ENCODE data around the gene BBS7. TPM values are rescaled to one million over a fixed set of nuclear protein-coding genes. Genes with fewer than 3 reads are reported as not detected.

Gene BBS7
- total RNA-seq: 10 to 100 TPM; 10.1 to 17.1 TPM

DNA sequence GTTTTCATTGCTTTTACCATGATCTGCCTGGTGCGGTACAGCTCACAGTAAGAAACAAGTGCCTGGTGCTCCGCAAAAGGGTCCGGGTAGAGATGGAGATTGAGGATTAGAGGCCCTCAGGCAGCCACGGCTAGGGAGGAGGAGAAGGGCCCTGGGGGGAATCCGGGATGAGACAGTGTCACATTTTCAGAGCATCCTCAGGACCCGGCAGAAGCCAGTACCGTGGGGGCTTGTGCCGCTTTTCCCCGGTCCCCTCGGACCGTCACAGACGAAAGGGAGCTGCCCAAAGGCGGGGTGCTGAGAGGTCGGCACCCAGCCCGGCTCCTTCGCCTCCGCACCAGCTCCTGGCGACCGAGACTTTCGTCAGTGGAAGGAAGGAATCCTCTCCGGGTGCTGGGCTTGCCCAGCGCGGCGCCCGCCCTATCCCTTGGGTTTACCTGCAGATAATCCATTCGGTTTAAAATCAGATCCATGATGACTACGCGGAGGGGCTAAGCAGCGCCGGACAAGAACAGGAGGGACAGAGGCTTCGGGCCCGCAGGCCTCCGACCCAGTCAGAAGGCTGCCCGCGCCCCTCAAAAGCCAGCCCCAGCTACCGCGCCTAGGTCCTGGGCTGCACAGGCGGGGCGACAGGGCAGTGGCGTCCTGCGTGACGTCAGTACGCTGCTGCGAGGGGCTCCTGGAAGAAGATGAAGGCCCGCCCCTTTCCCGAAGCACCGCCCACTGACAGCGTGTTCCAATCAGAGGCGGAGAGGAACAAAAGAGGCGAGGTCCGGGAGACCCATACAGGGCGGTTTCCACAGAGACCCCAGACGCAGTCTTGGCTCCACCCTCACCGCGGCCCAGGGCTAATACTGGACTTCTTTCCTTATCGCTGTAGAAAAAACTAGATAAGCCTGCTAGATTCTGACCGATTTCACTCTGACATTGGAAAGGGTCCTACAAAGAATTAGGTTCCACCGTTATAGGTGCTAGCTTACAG is at the start of gene BBS7:
Gene BBS7, minus strand, starts transcription at position 634 of the 982 bp plus-strand sequence. Its CDS starts 161 bp downstream, at position 473.
- DNase-seq (ENCODE audit: low spot score): peak; percentile 96
- TF ChIP-seq, protein P1, sequence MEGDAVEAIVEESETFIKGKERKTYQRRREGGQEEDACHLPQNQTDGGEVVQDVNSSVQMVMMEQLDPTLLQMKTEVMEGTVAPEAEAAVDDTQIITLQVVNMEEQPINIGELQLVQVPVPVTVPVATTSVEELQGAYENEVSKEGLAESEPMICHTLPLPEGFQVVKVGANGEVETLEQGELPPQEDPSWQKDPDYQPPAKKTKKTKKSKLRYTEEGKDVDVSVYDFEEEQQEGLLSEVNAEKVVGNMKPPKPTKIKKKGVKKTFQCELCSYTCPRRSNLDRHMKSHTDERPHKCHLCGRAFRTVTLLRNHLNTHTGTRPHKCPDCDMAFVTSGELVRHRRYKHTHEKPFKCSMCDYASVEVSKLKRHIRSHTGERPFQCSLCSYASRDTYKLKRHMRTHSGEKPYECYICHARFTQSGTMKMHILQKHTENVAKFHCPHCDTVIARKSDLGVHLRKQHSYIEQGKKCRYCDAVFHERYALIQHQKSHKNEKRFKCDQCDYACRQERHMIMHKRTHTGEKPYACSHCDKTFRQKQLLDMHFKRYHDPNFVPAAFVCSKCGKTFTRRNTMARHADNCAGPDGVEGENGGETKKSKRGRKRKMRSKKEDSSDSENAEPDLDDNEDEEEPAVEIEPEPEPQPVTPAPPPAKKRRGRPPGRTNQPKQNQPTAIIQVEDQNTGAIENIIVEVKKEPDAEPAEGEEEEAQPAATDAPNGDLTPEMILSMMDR (IDR thresholded peaks at IDR 0.05): no peak
- TF ChIP-seq POLR2A (IDR thresholded peaks at IDR 0.05): peak; percentile 86
- TF ChIP-seq POLR2AphosphoS5 (IDR thresholded peaks at IDR 0.05): peak; percentile 90
- Histone ChIP-seq H3K4me1 (replicated peaks) (no peaks in the 10 kb centered on the region), H3K9me3 (no peaks in the 10 kb centered on the region), H3K36me3 (no peaks in the 10 kb centered on the region), H3K4me3 (peak within 1 kb of the TSS; percentile 62 to 80), H3K27me3 (replicated peaks; ENCODE audit: insufficient read depth) (no peaks in the 10 kb centered on the region), H3K27ac (peak within 1 kb of the TSS; percentile 94)
- intact Hi-C loops (cut with DNase I): no loop called here
- under 1% methylated on average over 58 of the region's 58 CpGs for WGBS

- no peaks in the 10 kb centered on the region for H3K4me1 ChIP-seq (replicated peaks)
- H3K36me3 ChIP-seq: no peaks in the 10 kb centered on the region
- DNase-seq (ENCODE audit: low spot score): no peak
- no peaks in the 10 kb centered on the region for H3K9me3 ChIP-seq
- WGBS: 87% methylated on average over 2 of the region's 2 CpGs
- TF ChIP-seq POLR2AphosphoS5 (IDR thresholded peaks at IDR 0.05) (no peak), POLR2A (IDR thresholded peaks at IDR 0.05) (no peak)
- TF ChIP-seq, protein P1 (IDR thresholded peaks at IDR 0.05): no peak
- H3K27me3 ChIP-seq (replicated peaks; ENCODE audit: insufficient read depth): no peaks in the 10 kb centered on the region
- no peak overlapping the region for H3K4me3 ChIP-seq
- H3K27ac ChIP-seq: no peak overlapping the region
- intact Hi-C loops (cut with DNase I): no loop called here
These were observed 43.4 kb upstream of the BBS7 start for GRCh38 chr4:121913667-121914066.

DNA sequence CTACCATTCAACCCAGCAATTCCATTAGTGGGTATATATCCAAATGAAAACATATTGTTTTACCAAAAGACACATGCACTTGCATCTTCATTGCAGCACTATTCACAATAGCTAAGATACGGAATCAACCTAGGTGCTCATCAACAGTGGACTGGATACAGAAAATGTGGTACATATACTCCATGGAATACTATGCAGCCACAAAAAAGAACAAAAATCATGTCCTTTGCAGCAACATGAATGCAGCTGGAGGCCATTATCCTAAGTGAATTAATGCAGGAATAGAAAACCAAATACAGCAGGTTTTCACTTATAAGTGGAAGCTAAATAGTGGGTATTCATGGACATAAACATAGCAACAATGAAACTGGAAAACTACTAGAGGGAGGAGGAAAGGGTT is 38.1 kb upstream of the BBS7 start:
- Histone ChIP-seq H3K27me3 (replicated peaks; ENCODE audit: insufficient read depth) (no peaks in the 10 kb centered on the region), H3K27ac (no peak overlapping the region), H3K4me3 (no peak overlapping the region), H3K4me1 (replicated peaks) (no peaks in the 10 kb centered on the region), H3K36me3 (no peaks in the 10 kb centered on the region), H3K9me3 (no peaks in the 10 kb centered on the region)
- WGBS: 92% methylated on average over 1 of the region's 1 CpG
- intact Hi-C loops (cut with DNase I): no loop called here
- TF ChIP-seq POLR2AphosphoS5 (IDR thresholded peaks at IDR 0.05) (no peak), POLR2A (IDR thresholded peaks at IDR 0.05) (no peak)
- TF ChIP-seq, protein P1 (IDR thresholded peaks at IDR 0.05): no peak
- DNase-seq (ENCODE audit: low spot score): no peak

- Histone ChIP-seq H3K36me3 (no peaks in the 10 kb centered on the region), H3K27me3 (replicated peaks; ENCODE audit: insufficient read depth) (no peaks in the 10 kb centered on the region), H3K9me3 (no peaks in the 10 kb centered on the region), H3K27ac (no peak overlapping the region), H3K4me1 (replicated peaks) (no peaks in the 10 kb centered on the region), H3K4me3 (no peak overlapping the region)
- WGBS: 65% methylated on average over 4 of the region's 4 CpGs
- peak; percentile 32 for DNase-seq (ENCODE audit: low spot score)
- TF ChIP-seq, protein P1 (IDR thresholded peaks at IDR 0.05): peak; percentile 15 to 70 (median 53)
- TF ChIP-seq POLR2AphosphoS5 (IDR thresholded peaks at IDR 0.05) (no peak), POLR2A (IDR thresholded peaks at IDR 0.05) (no peak)
- intact Hi-C loops (cut with DNase I): loop anchor here (5.0 kb wide), 1 partner anchor 677 kb away; no protein-coding TSS in a partner anchor
These were observed 30.1 kb upstream of the BBS7 start for GRCh38 chr4:121900132-121900983.
